GM18526 (cell line): Measurements from ENCODE around the gene NMRAL1.

Source experiments
- POLR2A ChIP-seq: IDR thresholded peaks from 3 replicates; pipeline ENCODE4 v1.6.1; 2011; ENCODE audit not compliant: insufficient read length; ENCODE audit errors: extremely low read depth

Gene NMRAL1

GRCh38 chr16:4510131-4510530 lies 35.7 kb upstream of the NMRAL1 start:
- TF ChIP-seq POLR2A, result no peak

GRCh38 chr16:4509420-4509819 lies 35.0 kb upstream of the NMRAL1 start:
- TF ChIP-seq POLR2A, result no peak

GRCh38 chr16:4508806-4509205 lies 34.4 kb upstream of the NMRAL1 start:
- TF ChIP-seq POLR2A, result no peak

- TF ChIP-seq POLR2A, result no peak
These were observed 33.3 kb upstream of the NMRAL1 start for GRCh38 chr16:4507588-4508345.

- no peak for TF ChIP-seq POLR2A
These were observed 32.0 kb upstream of the NMRAL1 start for GRCh38 chr16:4506450-4506849.

GRCh38 chr16:4505356-4506147 lies 31.1 kb upstream of the NMRAL1 start:
- TF ChIP-seq POLR2A, result peak; percentile 13

- TF ChIP-seq POLR2A, result no peak
These were observed 26.6 kb upstream of the NMRAL1 start for GRCh38 chr16:4501071-4501478.

GRCh38 chr16:4500272-4500671 lies 25.8 kb upstream of the NMRAL1 start:
- no peak for TF ChIP-seq POLR2A

- no peak for TF ChIP-seq POLR2A
These were observed 24.8 kb upstream of the NMRAL1 start for GRCh38 chr16:4499196-4499555.

GRCh38 chr16:4498546-4499195 lies 24.2 kb upstream of the NMRAL1 start:
- no peak for TF ChIP-seq POLR2A

GRCh38 chr16:4496305-4496704 lies 21.9 kb upstream of the NMRAL1 start:
- no peak for TF ChIP-seq POLR2A

- TF ChIP-seq POLR2A, result no peak
These were observed 21.3 kb upstream of the NMRAL1 start for GRCh38 chr16:4495766-4496165.

- TF ChIP-seq POLR2A, result no peak
These were observed 20.5 kb upstream of the NMRAL1 start for GRCh38 chr16:4494746-4495490.

GRCh38 chr16:4491898-4492297 lies 17.5 kb upstream of the NMRAL1 start:
- no peak for TF ChIP-seq POLR2A

- TF ChIP-seq POLR2A, result no peak
These were observed 14.6 kb upstream of the NMRAL1 start for GRCh38 chr16:4489030-4489429.
